HEK293 (cell line): ENCODE results near the gene SPDYC.

Source experiments
- CTCF ChIA-PET: fragments of 350-600 bp; formaldehyde crosslinking; extraction: SDS; loops from one replicate; lab custom pipeline; 2021; ENCODE audit warnings: antibody characterized with exemption; lab: Yijun Ruan, JAX
- POLR2A ChIA-PET: fragments of 300-600 bp; formaldehyde crosslinking; extraction: SDS; loops from one replicate; lab custom pipeline; 2020; ENCODE audit warnings: antibody characterized with exemption, inconsistent platforms; lab: Yijun Ruan, JAX
- H3K27ac ChIP-seq: fragments of 200-500 bp; sonication (Bioruptor generic); 2 replicates; pipeline ENCODE4 v1.5.1; 2014; ENCODE audit warnings: low read depth, low read length, control low read depth, inconsistent platforms; ENCODE audit errors: extremely low read depth
- H3K36me3 ChIP-seq, 2 experiments: fragments of 200-500 bp in 1 of 2; sonication (Bioruptor generic) in 1 of 2; 1 replicate in 1 of 2; 2 replicates in 1 of 2; pipeline ENCODE4 v1.5.1; 2014 to 2017; ENCODE audit warnings: inconsistent platforms in 2 of 2, low read length in 2 of 2; ENCODE audit not compliant: control insufficient read depth in 2 of 2, insufficient read depth in 1 of 2
- H3K4me1 ChIP-seq: fragments of 200-500 bp; sonication (Bioruptor generic); 2 replicates; pipeline ENCODE4 v1.5.1; 2014; ENCODE audit warnings: mild to moderate bottlenecking, low read length, inconsistent platforms; ENCODE audit not compliant: control insufficient read depth, insufficient read depth
- H3K4me3 ChIP-seq: 2 replicates; pipeline ENCODE4 v1.5.1; 2011; ENCODE audit warnings: low read depth, mild to moderate bottlenecking, control low read depth, low read length, moderate library complexity
- H3K9me3 ChIP-seq: fragments of 200-500 bp; sonication (Bioruptor generic); 2 replicates; pipeline ENCODE4 v1.5.1; 2014; ENCODE audit warnings: low read depth, low read length, inconsistent platforms; ENCODE audit not compliant: control insufficient read depth, insufficient read depth
- ATF2 ChIP-seq: fragments of 450-650 bp; formaldehyde crosslinking; IDR thresholded peaks from 2 replicates; pipeline ENCODE4 v1.5.1; 2016; ENCODE audit warnings: missing biosample characterization, missing genetic modification characterization, low read depth
- BCL11A ChIP-seq: fragments of 450-650 bp; formaldehyde crosslinking; IDR thresholded peaks from 2 replicates; pipeline ENCODE4 v1.5.1; 2016; ENCODE audit warnings: low read depth, missing biosample characterization, missing genetic modification characterization
- BCL11B ChIP-seq: fragments of 450-650 bp; formaldehyde crosslinking; IDR thresholded peaks from 2 replicates; pipeline ENCODE4 v1.5.1; 2016; ENCODE audit warnings: low read depth, missing biosample characterization, missing genetic modification characterization
- GLI4 ChIP-seq: fragments of 450-650 bp; formaldehyde crosslinking; IDR thresholded peaks from 2 replicates; pipeline ENCODE4 v1.5.1; 2016; ENCODE audit warnings: missing biosample characterization, missing genetic modification characterization
- GLIS2 ChIP-seq: fragments of 450-650 bp; formaldehyde crosslinking; IDR thresholded peaks from 2 replicates; pipeline ENCODE4 v1.5.1; 2016; ENCODE audit warnings: missing biosample characterization, missing genetic modification characterization
- HIC1 ChIP-seq: fragments of 450-650 bp; formaldehyde crosslinking; IDR thresholded peaks from 2 replicates; pipeline ENCODE4 v1.5.1; 2016; ENCODE audit warnings: missing biosample characterization, missing genetic modification characterization
- KLF1 ChIP-seq: fragments of 450-650 bp; formaldehyde crosslinking; IDR thresholded peaks from 2 replicates; pipeline ENCODE4 v1.5.1; 2016; ENCODE audit warnings: missing biosample characterization, missing genetic modification characterization
- KLF10 ChIP-seq: fragments of 450-650 bp; IDR thresholded peaks from 2 replicates; pipeline ENCODE4 v1.5.1; 2018; ENCODE audit warnings: missing biosample characterization, mild to moderate bottlenecking, missing genetic modification characterization
- KLF17 ChIP-seq: fragments of 450-650 bp; formaldehyde crosslinking; IDR thresholded peaks from 2 replicates; pipeline ENCODE4 v1.5.1; 2016; ENCODE audit warnings: missing biosample characterization, missing genetic modification characterization
- REPIN1 ChIP-seq: fragments of 450-650 bp; formaldehyde crosslinking; IDR thresholded peaks from 2 replicates; pipeline ENCODE4 v1.5.1; 2017; ENCODE audit warnings: missing biosample characterization, missing genetic modification characterization, low read depth
- SP7 ChIP-seq: fragments of 450-650 bp; formaldehyde crosslinking; IDR thresholded peaks from 2 replicates; pipeline ENCODE4 v1.5.1; 2016; ENCODE audit warnings: missing biosample characterization, missing genetic modification characterization
- ZFP69B ChIP-seq: fragments of 450-650 bp; formaldehyde crosslinking; IDR thresholded peaks from 2 replicates; pipeline ENCODE4 v1.5.1; 2016; ENCODE audit warnings: missing biosample characterization, missing genetic modification characterization
- ZNF10 ChIP-seq: fragments of 450-650 bp; formaldehyde crosslinking; IDR thresholded peaks from 2 replicates; pipeline ENCODE4 v1.5.1; 2017; ENCODE audit warnings: missing biosample characterization, missing genetic modification characterization
- ZNF114 ChIP-seq: fragments of 450-650 bp; formaldehyde crosslinking; IDR thresholded peaks from 2 replicates; pipeline ENCODE4 v1.5.0; 2017; ENCODE audit warnings: missing biosample characterization, missing genetic modification characterization
- ZNF138 ChIP-seq: fragments of 450-650 bp; formaldehyde crosslinking; IDR thresholded peaks from 2 replicates; pipeline ENCODE4 v1.5.1; 2016; ENCODE audit warnings: missing biosample characterization, missing genetic modification characterization, borderline replicate concordance
- ZNF16 ChIP-seq: fragments of 450-650 bp; formaldehyde crosslinking; IDR thresholded peaks from 2 replicates; pipeline ENCODE4 v1.5.1; 2016; ENCODE audit warnings: low read depth, missing biosample characterization, missing genetic modification characterization
- ZNF18 ChIP-seq: fragments of 450-650 bp; formaldehyde crosslinking; IDR thresholded peaks from 2 replicates; pipeline ENCODE4 v1.5.1; 2016; ENCODE audit warnings: missing biosample characterization, missing genetic modification characterization
- ZNF423 ChIP-seq: fragments of 450-650 bp; formaldehyde crosslinking; IDR thresholded peaks from 2 replicates; pipeline ENCODE4 v1.5.1; 2016; ENCODE audit warnings: missing biosample characterization, missing genetic modification characterization
- ZNF501 ChIP-seq: fragments of 450-650 bp; formaldehyde crosslinking; IDR thresholded peaks from 2 replicates; pipeline ENCODE4 v1.5.1; 2016; ENCODE audit warnings: missing biosample characterization, missing genetic modification characterization
- ZNF544 ChIP-seq: fragments of 450-650 bp; formaldehyde crosslinking; IDR thresholded peaks from 2 replicates; pipeline ENCODE4 v1.5.0; 2017; ENCODE audit warnings: missing biosample characterization, missing genetic modification characterization
- ZNF561 ChIP-seq: fragments of 450-650 bp; IDR thresholded peaks from 2 replicates; pipeline ENCODE4 v1.5.1; 2018; ENCODE audit warnings: missing biosample characterization, missing genetic modification characterization, borderline replicate concordance
- ZNF624 ChIP-seq: fragments of 450-650 bp; formaldehyde crosslinking; IDR thresholded peaks from 2 replicates; pipeline ENCODE4 v1.5.1; 2017; ENCODE audit warnings: missing biosample characterization, missing genetic modification characterization
- ZNF626 ChIP-seq: fragments of 450-650 bp; sonication (Bioruptor Pico); formaldehyde crosslinking; IDR thresholded peaks from 2 replicates; pipeline ENCODE4 v1.5.1; 2018; ENCODE audit warnings: missing biosample characterization, missing genetic modification characterization, inconsistent platforms
- ZNF701 ChIP-seq: fragments of 450-650 bp; formaldehyde crosslinking; IDR thresholded peaks from 2 replicates; pipeline ENCODE4 v1.5.1; 2016; ENCODE audit warnings: missing biosample characterization, missing genetic modification characterization
- ZNF830 ChIP-seq: fragments of 450-650 bp; IDR thresholded peaks from 2 replicates; pipeline ENCODE4 v1.5.0; 2018; ENCODE audit warnings: missing biosample characterization, missing genetic modification characterization, low read depth, mild to moderate bottlenecking, moderate library complexity
- ZSCAN16 ChIP-seq: fragments of 450-650 bp; formaldehyde crosslinking; IDR thresholded peaks from 2 replicates; pipeline ENCODE4 v1.5.1; 2016; ENCODE audit warnings: missing biosample characterization, missing genetic modification characterization

SPDYC gene

GRCh38 chr11:65130631-65131416 is 39.2 kb upstream of the SPDYC start (continued):
- TF ChIP-seq ZNF561 (no peak), BCL11B (tag by site-specific recombination) (no peak)

- peaks cover 0 to 67% of the 10 kb centered on the region in 2 experiments; a peak in 1 of 3 replicates for H3K36me3 ChIP-seq
- no peak for TF ChIP-seq REPIN1 (tag by site-specific recombination)
- TF ChIP-seq KLF1 (tag by site-specific recombination): no peak
- no peak for TF ChIP-seq ZNF501 (tag by site-specific recombination)
- no peak for TF ChIP-seq BCL11A (tag by site-specific recombination)
- TF ChIP-seq ZNF701 (tag by site-specific recombination): no peak
- TF ChIP-seq ZNF16: no peak
- TF ChIP-seq ZNF423: no peak
- no peak for TF ChIP-seq GLIS2 (tag by site-specific recombination)
- no peak for TF ChIP-seq ZSCAN16 (tag by site-specific recombination)
- no peak for TF ChIP-seq ZNF114 (tag by site-specific recombination)
- TF ChIP-seq ZNF18 (tag by site-specific recombination): no peak
- H3K27ac ChIP-seq: no peak overlapping the region
- POLR2A ChIA-PET: interaction anchor here (0.8 to 2.5 kb wide), 2 partner anchors 9 to 131 kb away, joined by 3 to 24 read pairs; partner anchors contain the start of genes FAU, MRPL49 and POLA2
- CTCF ChIA-PET: interaction anchor here (0.9 to 1.2 kb wide), 3 partner anchors 9 to 13 kb away, joined by 3 read pairs; partner anchors contain the start of genes FAU and MRPL49
- H3K4me1 ChIP-seq: no peaks in the 10 kb centered on the region; the same call in 1 of the 2 replicates
- H3K9me3 ChIP-seq: no peaks in the 10 kb centered on the region
- H3K4me3 ChIP-seq: no peak overlapping the region
Measured at GRCh38 chr11:65131417-65131776, 38.6 kb upstream of the SPDYC start.

- Histone ChIP-seq H3K27ac (no peak overlapping the region), H3K4me3 (no peak overlapping the region), H3K4me1 (no peaks in the 10 kb centered on the region; the same call in 1 of the 2 replicates), H3K9me3 (no peaks in the 10 kb centered on the region), H3K36me3 (peaks cover 0 to 62% of the 10 kb centered on the region in 2 experiments; a peak in 1 of 3 replicates)
- ChIA-PET POLR2A (interaction anchor here (0.6 to 2.5 kb wide), 2 partner anchors 10 to 118 kb away, joined by 3 to 24 read pairs; partner anchors contain the start of genes FAU and MRPL49), CTCF (interaction anchor here (0.9 to 1.2 kb wide), 3 partner anchors 10 to 14 kb away, joined by 3 read pairs; partner anchors contain the start of genes FAU and MRPL49)
- TF ChIP-seq ZNF138 (tag by site-specific recombination) (no peak), KLF17 (tag by site-specific recombination) (no peak), GLIS2 (tag by site-specific recombination) (no peak), ZNF626 (tag by site-specific recombination) (no peak), KLF10 (tag by site-specific recombination) (no peak), ZNF830 (no peak), ZFP69B (tag by site-specific recombination) (no peak), GLI4 (tag by site-specific recombination) (no peak), ZNF10 (tag by site-specific recombination) (no peak), HIC1 (tag by site-specific recombination) (no peak), ZNF544 (tag by site-specific recombination) (no peak), ATF2 (no peak), SP7 (no peak), ZNF624 (tag by site-specific recombination) (no peak)
Measured at GRCh38 chr11:65131895-65132237, 38.2 kb upstream of the SPDYC start.
